ENCODE results near the gene TRAF1.
"Not testable (repeated sequence)": the region's sequence is repeated elsewhere in the genome, so short reads cannot be mapped to it uniquely, and the experiment has no call there.

The TRAF1 gene, protein sequence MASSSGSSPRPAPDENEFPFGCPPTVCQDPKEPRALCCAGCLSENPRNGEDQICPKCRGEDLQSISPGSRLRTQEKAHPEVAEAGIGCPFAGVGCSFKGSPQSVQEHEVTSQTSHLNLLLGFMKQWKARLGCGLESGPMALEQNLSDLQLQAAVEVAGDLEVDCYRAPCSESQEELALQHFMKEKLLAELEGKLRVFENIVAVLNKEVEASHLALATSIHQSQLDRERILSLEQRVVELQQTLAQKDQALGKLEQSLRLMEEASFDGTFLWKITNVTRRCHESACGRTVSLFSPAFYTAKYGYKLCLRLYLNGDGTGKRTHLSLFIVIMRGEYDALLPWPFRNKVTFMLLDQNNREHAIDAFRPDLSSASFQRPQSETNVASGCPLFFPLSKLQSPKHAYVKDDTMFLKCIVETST

DNA sequence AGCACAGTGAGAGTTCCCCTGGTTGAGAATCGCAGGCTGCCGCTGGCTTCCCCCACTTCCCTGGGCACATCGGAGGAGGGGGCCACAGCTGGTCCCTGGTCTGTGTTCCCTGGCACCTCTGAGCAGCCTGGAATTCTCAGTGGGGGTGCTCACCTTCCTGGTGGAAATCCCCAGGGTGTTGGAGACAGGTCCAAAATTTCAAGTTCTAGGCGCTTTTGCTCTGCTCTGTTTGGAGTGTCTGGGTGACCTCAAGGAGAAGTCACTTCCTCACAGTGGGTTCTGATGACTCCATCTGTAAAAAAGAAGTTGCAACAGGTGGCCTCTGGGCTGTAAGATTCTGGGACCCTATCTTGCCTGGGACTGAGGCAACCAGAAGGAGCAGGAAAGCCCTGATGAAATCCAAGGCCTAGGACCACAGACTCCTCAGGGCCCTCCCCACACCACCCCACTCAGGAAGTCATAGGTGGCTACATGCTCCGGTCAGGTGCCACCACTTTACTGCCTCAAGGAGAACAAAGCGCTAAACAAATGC lies at the start of gene TRAF1:
Gene TRAF1 (minus strand): TSS at position 400 of the 532 bp plus-strand sequence. CDS start 721 bp downstream, outside the sequence.
- no peak for DNase-seq

DNA sequence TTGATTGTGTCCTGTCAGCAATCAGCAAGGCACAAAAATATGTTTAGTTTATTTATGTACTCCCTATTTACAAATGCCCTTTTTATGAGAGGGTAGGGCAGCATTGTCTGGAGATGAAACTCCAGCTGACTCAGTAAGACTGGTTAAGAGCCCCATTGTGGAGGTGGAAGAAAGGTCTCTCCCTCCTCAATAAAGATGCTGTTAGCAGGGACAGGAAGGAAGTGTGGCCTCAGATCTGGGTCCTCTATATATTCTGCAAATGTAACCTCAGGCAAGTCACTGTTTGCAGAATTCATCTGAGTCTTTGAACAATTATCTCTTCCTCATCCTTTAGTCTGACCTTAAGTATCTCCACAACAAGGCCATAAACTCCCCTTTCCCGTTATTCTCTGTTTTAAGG lies 48.3 kb upstream of the TRAF1 start:
- no peak for DNase-seq

DNA sequence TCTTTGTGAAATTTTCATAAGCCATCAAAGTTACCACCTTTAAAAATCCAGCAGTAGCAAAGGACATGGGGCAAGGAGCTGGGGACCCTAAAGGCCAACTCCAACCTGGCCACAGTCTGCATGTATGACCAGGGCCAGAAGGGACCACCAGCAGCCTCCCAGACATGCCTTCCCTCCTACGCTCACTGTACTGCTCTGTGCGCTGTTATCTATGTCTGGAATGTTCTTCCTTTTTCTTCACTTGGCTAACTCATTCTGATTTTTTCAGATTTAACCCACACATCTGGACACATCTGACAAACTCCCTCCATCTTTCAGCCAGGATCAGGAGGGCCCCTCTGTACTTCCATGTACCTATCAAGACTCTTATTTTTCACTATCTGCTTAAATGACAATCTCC lies 47.6 kb upstream of the TRAF1 start:
- DNase-seq = no peak

DNA sequence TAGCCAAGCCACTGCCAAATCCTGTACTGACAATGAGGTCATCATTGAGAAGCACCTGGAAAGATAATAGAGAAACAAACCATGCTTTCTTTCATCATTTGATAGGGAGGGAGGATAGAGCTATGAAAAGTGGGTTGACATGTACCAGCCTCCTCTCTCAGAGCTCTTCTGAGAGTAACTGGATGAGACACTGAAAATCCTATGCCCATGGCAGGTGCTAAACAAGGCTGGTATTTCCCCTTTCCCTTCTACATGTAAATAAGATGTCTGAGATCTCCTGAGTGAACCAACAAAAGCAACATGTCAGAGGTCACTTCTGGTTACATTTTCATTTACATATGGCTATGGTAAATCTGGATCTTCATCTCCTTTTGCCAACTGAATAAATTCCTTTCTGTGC lies 45.3 kb upstream of the TRAF1 start:
- DNase-seq = peak; percentile 25

DNA sequence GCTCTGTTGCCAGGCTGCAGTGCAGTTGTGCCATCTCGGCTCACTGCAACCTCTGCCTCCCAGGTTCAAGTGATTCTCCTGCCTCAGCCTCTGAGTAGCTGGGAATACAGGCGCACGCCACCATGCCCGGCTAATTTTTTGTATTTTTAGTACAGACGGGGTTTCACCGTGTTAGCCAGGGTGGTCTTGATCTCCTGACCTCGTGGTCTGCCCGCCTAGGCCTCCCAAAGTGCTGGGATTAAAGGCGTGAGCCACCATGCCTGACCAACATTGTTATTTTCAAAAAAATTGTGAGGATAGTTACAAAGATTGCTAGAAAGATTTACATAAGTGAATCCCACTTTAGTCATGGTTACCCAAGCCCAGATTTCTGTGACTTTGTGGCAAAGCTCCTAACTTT lies 44.9 kb upstream of the TRAF1 start:
- DNase-seq = not testable (repeated sequence)

DNA sequence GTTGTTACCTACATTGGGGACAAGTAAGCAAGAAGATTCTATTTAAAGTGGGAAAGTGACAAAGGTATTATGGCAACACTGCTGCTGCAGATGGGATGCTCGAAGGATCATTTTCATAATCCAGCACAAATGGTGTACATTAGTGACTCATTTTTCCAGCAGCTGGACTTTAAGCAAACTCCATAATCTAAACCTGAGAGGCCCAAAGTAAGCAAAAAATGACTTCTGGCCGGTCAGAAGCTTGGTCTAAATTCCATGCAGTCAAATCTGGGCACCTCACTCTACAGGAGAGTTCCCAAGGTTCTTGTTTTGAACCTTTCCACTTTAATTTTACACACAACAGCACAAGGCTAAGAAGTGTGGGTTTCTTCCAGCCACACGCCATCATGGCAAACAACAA lies 43.6 kb upstream of the TRAF1 start:
- DNase-seq = peak; percentile 70

DNA sequence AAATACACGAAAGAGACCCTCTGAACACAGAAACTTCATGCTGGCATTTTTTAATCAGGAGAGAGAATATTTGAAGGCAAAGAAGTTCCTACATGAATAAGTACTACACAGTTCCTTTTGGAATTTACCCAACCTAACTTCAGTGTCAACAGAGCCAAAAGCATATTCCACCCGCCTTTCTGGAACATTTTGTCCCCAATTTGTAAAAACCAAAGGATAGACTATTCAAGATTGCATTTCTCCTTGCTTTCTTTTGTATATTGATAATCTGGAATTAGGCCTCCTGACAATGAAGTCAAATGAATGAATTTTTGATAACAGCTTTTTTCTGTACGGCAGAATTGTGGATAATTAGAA lies 39.4 kb upstream of the TRAF1 start:
- DNase-seq = no peak

DNA sequence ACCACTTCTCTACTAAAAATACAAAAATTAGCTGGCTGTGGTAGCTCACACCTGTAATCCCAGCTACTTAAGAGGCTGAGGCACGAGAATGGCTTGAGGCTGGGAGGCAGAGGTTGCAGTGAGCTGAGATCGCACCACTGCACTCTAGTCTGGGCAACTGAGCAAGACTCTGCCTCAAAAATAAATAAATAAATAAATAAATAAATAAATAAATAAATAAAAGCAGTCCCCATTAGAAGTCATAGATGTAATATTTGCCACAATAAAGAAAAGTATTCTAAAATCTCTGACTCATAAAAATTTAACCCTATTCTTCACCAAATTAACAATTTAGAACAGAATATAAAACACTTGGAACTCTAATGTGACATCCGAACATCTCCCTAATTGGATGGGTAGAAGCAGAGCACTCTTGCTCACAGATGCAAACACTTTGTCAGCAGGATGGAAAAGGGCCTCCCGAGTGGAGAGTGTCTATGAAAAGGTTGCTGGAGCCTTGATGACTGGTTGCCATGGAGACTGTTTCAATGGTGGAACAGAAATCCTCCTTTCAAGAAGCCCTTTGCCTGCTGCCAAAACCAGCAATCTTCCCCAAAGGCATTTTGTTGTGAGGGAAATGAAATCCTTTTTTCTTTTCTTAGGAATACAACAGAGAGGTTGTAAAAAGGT lies 38.9 kb upstream of the TRAF1 start:
- peak; percentile 65 for DNase-seq

DNA sequence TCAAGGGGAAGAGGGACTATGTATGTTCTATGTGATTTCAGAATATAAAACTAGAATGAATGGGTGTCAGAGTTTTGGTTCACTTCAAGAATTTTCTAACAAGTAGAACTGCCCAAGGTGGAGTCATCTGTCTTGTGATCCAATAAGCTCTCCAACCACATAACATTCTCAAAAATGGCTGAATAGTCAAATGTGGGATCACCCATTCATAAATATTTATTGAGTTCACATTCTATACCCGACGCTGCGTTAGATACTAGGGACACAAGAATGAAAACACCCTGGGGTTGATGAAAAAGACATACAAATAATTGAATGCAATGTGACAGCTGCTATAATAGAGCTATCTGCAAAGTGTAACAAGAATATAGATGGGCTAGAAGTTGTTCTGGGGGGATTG lies 35.3 kb upstream of the TRAF1 start:
- DNase-seq = no peak

DNA sequence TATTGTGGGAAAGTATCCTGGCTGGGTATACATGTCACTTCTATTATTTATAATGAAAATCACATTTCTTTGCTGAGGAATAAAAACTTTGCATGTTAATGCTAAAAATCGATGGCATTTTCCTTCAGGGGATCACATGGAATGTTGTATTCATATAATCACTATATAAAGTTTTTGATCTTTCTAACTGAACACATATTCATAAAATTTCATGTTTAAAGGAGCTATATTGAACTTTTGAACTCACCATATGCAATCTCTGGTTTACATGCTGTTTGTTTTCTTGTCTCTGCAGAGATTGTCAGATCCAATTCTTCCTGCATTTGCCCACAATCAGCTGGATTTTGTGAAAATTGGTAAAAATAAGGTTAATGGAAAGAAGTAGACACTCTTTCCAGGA lies 33.4 kb upstream of the TRAF1 start:
- no peak for DNase-seq

DNA sequence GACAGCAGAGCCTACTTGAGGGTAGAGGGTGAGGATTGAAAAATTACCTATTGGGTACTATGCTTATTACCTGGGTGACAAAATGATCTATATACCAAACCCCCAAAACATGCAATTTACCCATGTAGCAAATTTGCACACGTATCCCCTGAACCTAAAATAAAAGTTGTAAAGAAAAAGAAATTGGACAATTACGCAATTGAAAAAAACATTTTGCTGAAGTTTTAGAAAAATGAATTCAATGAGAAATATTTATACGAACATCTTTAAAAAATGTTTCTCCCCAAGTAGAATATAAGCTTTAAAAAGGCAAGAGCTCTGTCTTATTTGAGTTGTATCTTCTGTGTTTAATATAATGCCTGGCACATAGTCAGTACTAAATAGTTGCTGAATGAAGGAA lies 30.3 kb upstream of the TRAF1 start:
- no peak for DNase-seq

DNA sequence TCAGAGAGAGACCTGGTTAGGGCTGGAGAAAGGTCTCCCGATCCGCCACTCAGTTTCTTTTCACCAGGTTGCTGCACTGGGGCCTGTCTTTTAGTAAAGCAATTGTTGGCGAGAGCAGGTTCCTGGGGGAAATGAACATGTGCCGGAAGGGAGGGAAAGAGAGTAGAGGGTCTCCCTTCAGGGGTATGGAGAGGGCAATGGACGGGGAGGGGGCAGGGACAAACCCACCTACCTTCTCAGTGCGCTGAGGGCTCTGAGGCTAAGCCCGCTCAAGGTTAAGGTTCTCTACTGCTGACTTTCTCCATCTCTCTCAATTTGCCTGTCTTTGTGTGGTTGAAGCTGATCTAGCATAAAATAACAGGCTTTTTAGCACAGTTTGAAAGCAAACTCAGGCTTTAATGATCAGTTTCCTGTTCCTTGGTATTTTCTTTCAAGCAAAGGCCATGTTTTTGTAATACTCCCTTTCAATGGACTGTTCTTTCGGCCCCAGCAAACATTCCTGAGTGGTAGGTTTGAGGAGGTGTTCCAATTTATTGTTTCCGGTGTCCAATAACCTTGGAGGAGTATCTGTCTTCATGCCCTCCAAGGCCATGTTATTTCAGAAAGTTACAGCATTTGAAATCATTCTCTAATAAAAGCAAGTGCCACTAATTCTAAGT lies 25.5 kb upstream of the TRAF1 start:
- no peak for DNase-seq

DNA sequence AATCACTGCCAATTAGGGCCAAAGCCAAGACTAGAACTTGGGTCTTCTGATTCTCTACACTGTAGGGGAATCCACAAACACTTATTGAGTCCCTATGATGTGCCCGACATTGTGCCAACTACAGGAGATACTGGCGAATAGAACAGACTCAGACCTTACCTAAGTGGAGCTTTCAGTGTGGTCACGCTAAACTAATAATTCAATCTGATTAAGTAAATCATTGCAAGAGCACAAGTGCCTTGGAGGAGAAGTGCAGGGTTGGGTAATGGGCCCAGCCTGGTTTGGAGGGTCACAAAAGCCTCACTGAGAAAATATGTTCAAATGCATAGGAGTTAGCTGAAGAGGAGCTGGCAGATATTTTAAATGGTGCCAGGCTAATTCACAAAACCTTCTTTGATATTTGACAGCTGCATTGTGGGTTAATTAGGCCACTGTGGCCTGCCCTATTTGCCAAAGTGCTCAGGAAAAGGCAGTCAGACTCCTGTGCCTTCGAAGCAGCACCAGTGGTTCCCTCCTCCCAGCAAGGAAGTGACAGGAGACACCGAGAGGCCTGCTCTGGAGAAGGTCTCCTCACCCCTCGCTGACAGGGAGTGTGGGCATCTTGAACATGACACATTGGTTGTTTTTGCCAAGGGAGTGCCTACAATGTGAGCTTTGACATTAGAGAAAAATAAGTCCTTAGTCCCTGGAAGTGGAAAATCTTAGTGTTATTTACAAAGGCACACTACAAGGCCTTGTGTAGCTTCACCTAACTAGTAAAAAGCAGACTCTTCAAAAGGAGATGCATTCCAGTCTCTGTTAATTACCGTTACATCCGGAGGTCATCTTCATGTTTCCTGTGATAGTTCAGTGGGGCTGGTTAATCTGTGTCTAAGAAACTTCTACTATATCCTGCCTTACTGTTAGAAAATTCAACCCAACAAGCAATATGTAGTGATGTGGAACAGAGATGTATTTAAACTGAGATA lies 24.1 kb upstream of the TRAF1 start:
- no peak for DNase-seq

DNA sequence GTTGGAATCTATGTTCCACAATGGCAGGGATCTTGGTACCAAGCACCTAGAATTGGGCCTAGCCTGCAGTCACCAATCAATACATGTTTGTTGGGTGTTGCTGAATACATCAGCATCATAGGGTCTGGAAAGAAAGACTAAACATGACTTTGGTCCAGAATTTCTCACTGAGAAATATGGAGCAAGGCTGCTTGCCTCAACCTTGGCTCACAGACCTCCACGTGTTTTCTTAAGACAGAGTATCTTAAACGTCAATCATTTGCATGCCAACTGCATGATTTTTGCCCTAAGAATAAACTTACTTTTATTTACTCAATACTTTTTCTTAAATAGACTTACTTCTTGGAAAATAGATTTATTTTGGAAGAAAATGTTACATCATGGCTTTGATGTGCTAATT lies 22.7 kb upstream of the TRAF1 start:
- DNase-seq = no peak

DNA sequence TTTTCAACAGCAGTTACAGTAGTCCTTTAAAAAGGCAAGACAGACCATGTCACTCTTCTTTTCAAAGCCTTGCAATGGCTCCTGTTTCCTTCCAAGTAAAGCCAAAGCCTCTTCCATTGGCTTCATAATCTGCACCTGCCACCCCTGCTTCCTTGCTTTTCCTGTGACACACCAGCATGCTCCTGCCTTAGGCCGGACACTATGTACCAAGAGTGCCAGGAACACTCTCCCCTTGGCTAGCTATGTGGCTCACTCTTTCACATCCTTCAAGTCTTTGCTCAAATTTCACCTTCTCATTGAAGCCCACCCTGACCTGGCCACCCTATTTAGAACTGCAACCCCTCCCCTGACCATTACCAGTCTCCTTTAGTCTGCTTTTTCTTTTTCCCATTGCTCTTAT lies 22.2 kb upstream of the TRAF1 start:
- DNase-seq = no peak

DNA sequence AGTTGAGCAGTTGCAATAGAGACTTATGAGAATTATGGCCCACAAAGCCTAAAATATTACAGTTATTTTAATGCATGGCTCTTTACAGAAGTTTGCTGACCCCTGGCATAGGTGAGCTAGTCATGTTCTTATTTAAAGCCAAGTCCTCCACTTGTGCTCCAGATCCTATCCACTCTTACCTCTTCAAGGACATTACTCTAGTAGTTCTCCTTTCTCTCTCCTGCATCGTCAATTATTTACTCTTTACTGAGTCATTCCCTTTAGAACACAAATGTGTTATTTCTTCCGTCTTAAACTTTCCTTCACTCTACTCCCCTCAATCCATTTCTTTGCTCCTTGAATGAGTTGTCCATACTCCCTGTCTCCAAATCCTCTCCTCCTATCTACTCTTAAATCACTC lies 20.6 kb upstream of the TRAF1 start:
- DNase-seq = no peak

DNA sequence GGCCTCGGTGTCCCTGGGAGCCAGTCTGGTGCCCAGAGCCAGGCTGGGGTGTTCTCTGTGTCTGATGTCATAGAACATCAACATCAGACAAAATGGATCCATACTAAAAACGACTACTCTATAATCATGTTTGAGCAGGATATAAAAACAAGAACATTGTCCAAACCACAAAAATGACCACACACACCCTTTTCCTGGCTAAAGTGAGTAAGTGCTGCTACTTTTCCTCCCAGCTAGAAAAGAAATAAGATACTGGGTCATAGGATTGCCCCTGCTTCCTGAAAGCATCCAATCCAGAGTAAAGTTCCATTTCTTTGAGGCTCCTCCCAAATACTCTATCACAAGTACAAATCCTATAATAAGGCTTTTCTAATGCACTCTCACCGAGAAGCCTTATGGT lies 19.7 kb upstream of the TRAF1 start:
- DNase-seq = no peak

DNA sequence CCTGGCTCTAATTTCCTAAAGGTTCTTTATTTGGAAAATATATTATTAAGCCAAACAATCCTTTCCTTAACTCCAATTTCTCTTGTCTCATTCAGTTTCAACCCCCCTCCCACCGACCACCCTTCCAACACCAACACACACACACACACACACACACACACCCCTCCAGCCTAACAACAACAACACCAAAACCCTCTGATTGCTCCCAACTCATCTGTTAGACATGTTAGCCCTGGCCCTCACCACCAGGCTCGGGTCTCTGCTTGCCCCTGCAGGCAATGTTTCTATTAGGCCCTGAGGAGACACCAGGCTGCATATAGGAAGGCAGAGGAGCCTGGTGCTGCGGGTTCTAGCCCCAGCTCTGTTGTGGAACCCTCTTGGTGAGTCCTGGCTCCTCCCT lies 18.4 kb upstream of the TRAF1 start:
- no peak for DNase-seq

DNA sequence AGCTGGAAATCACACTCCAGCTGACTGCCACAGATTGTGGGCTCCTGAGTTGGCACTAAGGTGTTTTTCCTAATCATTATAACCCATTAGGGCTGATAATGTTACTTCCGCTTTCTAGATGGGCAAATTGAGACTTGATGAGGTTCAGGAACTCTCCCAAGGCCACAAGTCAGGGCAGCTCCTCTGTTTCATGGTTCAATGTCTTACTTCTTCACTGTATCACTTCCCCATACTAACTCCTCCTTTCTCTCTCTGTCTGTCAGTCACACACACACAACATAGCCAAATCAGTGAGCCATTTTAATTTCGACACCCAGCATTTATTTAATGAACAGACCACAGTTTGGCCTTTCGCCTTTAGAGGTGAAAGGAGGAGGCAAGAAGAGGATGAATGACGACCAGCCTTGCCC lies 17.8 kb upstream of the TRAF1 start:
- no peak for DNase-seq

DNA sequence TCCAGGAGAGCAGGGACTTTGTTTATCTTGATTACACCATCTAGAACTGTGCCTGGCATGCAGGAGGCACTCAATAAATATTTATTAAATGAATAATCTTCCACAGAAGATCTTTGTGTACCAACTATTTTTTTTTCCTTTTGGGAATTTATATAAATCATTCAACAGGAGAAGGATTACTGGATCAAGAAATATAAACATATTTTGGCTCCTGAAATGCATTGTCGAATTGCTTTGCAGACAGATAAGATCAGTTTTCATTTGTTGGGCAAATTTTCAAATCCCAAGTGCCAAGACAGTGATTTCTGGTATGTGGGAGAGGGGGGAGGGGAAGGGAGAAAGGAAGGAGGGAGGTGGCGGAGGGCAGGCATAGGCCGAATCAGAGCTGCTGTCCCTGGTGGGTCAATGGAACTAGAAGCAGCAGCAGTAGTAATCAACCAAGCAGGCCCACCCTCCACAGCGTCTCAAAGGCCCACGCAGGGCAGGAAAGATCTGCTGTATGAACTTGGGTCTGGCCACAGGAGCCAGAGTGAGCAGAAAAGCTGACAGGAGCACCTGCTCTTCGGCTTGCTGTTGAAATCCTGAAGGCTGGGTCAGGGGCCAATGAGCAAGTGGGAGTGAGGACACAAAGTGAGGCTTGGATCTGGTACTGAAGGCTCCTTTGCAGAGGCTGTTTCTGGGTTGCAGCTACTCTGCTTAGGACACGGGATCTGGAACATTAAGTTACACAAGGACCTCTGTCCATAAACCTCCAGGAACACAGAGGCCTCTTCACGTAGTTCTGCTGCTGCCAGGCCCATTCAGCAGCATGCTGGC lies 15.8 kb upstream of the TRAF1 start:
- DNase-seq = no peak

DNA sequence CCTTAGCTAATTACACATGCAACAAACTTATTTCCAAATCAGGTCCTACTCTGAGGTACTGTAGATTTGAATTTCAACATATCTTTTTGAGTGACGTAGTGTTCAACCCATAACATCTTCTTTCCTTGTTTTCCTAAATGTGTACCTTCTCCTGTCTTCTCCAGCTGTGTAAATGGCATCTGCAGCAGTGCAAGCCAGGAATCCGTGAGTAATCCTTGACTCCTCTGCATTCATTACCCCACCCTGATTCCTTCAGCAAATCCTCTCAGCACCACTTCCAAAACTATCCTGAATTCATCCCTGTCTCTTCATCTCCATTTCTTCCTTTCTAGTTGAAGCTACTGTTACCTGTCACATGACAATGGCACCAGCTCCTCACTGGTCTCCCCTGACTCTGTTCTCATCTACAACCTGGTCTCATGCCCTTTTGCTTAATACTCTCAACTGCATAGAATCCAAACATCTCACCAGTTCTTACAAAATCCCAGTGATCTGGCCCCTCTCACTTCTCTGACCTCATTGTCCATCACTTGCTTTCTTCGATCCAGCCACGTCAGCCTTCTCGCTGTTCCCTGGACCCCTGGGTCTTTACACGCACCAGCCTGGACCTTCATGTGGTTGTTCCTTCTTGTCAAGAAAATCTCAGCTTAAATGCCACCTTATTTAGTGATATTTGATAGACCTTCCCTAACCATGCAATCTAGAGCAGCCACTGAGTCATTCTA lies 14.6 kb upstream of the TRAF1 start:
- no peak for DNase-seq

Measured in DMS53 (cell line).